Memory B cell (primary cell): ENCODE data around the gene ZCCHC18.
"Not testable (repeated sequence)": the region's sequence is repeated elsewhere in the genome, so short reads cannot be mapped to it uniquely, and the experiment has no call there.

ENCODE experiments used
- ATAC-seq: fragments of 150-1000 bp; cut with Tn5 transposase; 2 replicates; pipeline ENCODE4 v1.10.0; 2021; ENCODE audit warnings: low read depth, mild to moderate bottlenecking, moderate library complexity
- DNase-seq, 2 donors: peaks; one replicate each; pipeline ENCODE4 v3.0.0; 2022; ENCODE audit warnings: low spot score in 2 of 2
- H3K27ac Mint-ChIP-seq: one replicate; pipeline ENCODE4 v1.8.0; 2022; ENCODE audit warnings: mild to moderate bottlenecking, moderate library complexity, mixed read lengths
- H3K27me3 Mint-ChIP-seq: one replicate; pipeline ENCODE4 v1.8.0; 2022; ENCODE audit warnings: mixed read lengths
- H3K36me3 Mint-ChIP-seq: one replicate; pipeline ENCODE4 v1.8.0; 2022; ENCODE audit warnings: mild to moderate bottlenecking, mixed read lengths
- H3K4me1 Mint-ChIP-seq: one replicate; pipeline ENCODE4 v1.8.0; 2022; ENCODE audit warnings: mixed read lengths
- H3K4me3 Mint-ChIP-seq: one replicate; pipeline ENCODE4 v1.8.0; 2022; ENCODE audit warnings: mild to moderate bottlenecking, moderate library complexity, mixed read lengths
- H3K9me3 Mint-ChIP-seq: one replicate; pipeline ENCODE4 v1.8.0; 2022; ENCODE audit warnings: mixed read lengths

Gene ZCCHC18

GRCh38 chrX:104110491-104111240, 1.7 kb upstream of the ZCCHC18 start:
- DNase-seq, H3K36me3 Mint-ChIP-seq, ATAC-seq, H3K9me3 Mint-ChIP-seq, H3K27me3 Mint-ChIP-seq, H3K27ac Mint-ChIP-seq: not testable (repeated sequence)
- Mint-ChIP-seq H3K4me3 (peak overlapping the region; percentile 44), H3K4me1 (peaks cover 20% of the 10 kb centered on the region)

DNA sequence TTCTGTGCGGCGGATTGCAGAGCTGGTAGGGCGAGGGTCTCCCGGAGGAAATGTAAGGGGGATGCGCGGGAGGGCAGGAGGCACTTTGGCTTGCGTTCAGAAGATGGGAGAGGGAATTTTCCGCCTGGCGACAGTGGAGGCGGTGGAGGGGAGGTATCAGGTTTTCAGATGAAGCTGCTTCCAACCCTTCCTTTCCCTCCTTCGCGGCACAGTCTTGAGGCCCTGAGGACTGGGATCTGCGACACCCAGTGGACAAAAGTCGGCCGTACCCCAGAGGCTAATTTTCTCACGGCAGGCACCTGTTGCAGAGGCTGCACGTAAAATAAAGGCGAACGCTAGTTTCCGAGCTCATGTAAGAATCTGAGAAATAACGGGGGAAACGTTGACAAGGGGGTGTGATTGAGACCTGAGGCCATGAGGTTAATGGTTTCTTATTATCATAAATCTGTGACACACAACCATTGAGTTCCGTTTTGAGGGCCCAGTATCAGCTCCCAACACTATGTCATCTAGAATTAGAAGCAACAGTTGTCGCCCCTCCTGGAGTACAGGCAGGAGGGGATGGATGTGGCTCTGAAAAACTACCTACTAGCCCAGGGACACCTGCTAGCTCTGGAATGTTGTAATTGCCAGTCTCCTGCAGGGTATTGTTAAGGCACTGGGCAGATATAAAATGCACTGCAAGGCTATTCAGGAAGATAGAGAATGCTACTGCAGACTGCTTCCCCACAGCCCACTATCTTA, 1.1 kb downstream of the ZCCHC18 start:
- Mint-ChIP-seq H3K4me1 (peaks cover 25% of the 10 kb centered on the region), H3K27me3 (no peaks in the 10 kb centered on the region), H3K36me3 (peaks cover 1% of the 10 kb centered on the region), H3K4me3 (peak overlapping the region; percentile 96), H3K27ac (peak overlapping the region; percentile 85), H3K9me3 (no peaks in the 10 kb centered on the region)
- DNase-seq (peak in 1 of 2 donors; percentile 29), ATAC-seq (peak; percentile 77)

- ATAC-seq: no peak
- H3K9me3 Mint-ChIP-seq: no peaks in the 10 kb centered on the region
- peak overlapping the region; percentile 8 for H3K27ac Mint-ChIP-seq
- H3K4me1 Mint-ChIP-seq: peaks cover 27% of the 10 kb centered on the region
- peaks cover 2% of the 10 kb centered on the region for H3K36me3 Mint-ChIP-seq
- no peak overlapping the region for H3K4me3 Mint-ChIP-seq
- no peak for DNase-seq
- no peaks in the 10 kb centered on the region for H3K27me3 Mint-ChIP-seq
These were observed 5.4 kb downstream of the ZCCHC18 start for GRCh38 chrX:104117759-104118158.

- Mint-ChIP-seq H3K27ac (no peak overlapping the region), H3K4me3 (no peak overlapping the region)
These were observed 6.4 kb downstream of the ZCCHC18 start for GRCh38 chrX:104118765-104119164.

DNA sequence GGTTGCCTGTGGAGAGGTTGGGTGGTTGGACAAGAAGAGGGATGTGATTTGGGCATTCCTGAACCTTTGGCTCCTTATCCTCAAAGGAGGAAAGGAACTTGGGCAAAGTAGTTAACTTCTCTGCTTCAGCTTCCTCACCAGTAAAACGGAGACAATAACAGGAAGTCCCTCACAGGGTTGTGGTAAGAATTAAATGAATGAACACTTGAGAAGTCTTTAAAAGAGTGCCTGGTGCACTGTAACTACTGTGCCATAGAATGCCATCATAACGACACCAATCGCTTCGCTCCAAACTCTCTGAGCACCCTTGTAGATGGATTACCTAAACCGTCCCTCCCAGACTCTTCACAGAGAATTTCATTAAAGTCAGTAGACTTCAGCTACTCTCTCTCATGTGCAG, 10.5 kb downstream of the ZCCHC18 start:
- H3K27me3 Mint-ChIP-seq: no peaks in the 10 kb centered on the region
- H3K27ac Mint-ChIP-seq: peak overlapping the region; percentile 82
- ATAC-seq: peak; percentile 77
- DNase-seq: no peak
- H3K4me1 Mint-ChIP-seq: peaks cover 28% of the 10 kb centered on the region
- H3K9me3 Mint-ChIP-seq: no peaks in the 10 kb centered on the region
- peak overlapping the region; percentile 46 for H3K4me3 Mint-ChIP-seq
- H3K36me3 Mint-ChIP-seq: peaks cover 4% of the 10 kb centered on the region

More at GRCh38 chrX:104118765-104119164, 6.4 kb downstream of the ZCCHC18 start:
- Mint-ChIP-seq H3K27me3 (no peaks in the 10 kb centered on the region), H3K4me1 (peaks cover 29% of the 10 kb centered on the region), H3K9me3 (no peaks in the 10 kb centered on the region), H3K36me3 (peaks cover 2% of the 10 kb centered on the region)
- ATAC-seq: peak; percentile 38
- DNase-seq: no peak

- Mint-ChIP-seq H3K27ac (peak overlapping the region; percentile 72), H3K36me3 (peaks cover 12% of the 10 kb centered on the region), H3K9me3 (no peaks in the 10 kb centered on the region), H3K4me3 (no peak overlapping the region), H3K27me3 (no peaks in the 10 kb centered on the region), H3K4me1 (peaks cover 21% of the 10 kb centered on the region)
- ATAC-seq (no peak), DNase-seq (no peak)
These were observed 14.5 kb downstream of the ZCCHC18 start for GRCh38 chrX:104126856-104127255.

GRCh38 chrX:104130808-104131207, 18.5 kb downstream of the ZCCHC18 start:
- peaks cover 13% of the 10 kb centered on the region for H3K36me3 Mint-ChIP-seq
- H3K27ac Mint-ChIP-seq: no peak overlapping the region
- H3K27me3 Mint-ChIP-seq: no peaks in the 10 kb centered on the region
- H3K9me3 Mint-ChIP-seq: no peaks in the 10 kb centered on the region
- no peak for ATAC-seq
- H3K4me3 Mint-ChIP-seq: no peak overlapping the region
- peaks cover 20% of the 10 kb centered on the region for H3K4me1 Mint-ChIP-seq
- DNase-seq: no peak

DNA sequence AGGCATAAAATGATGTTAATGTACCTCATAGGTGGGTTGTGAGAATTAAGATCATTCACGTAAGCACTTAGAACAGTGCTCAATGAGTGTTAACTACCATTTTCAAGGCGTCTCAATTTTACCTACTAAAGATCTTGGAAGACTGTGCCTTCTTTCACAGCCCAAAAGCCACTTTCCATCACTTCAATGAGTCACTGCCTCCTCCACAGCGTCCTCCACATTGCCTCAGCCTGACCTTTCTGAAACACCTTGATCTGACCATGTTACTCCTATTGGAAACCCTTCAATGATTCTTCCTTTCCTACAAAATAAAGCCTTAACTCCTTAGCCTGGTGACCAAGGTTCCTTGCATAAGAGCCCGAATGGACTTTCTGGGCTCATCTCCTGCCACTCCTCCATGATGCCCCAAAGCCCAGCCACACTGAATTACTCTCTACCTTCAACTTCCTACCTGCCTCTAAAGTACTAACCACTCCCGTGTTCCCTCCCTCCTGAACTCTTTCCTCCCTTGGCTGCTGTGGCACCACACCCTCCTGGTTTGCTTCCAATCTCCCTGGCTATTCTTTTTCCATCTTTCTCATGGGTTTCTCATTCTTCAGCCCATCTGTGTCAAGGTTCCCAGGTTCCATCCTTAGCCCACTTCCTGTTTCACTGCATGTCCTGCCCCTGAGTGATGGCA, 22.4 kb downstream of the ZCCHC18 start:
- H3K27me3 Mint-ChIP-seq: no peaks in the 10 kb centered on the region
- H3K4me3 Mint-ChIP-seq: no peak overlapping the region
- peaks cover 15% of the 10 kb centered on the region for H3K4me1 Mint-ChIP-seq
- H3K27ac Mint-ChIP-seq: peak overlapping the region; percentile 9
- peaks cover 9% of the 10 kb centered on the region for H3K36me3 Mint-ChIP-seq
- ATAC-seq (no peak), DNase-seq (no peak)
- no peaks in the 10 kb centered on the region for H3K9me3 Mint-ChIP-seq

GRCh38 chrX:104135677-104136076, 23.4 kb downstream of the ZCCHC18 start:
- Mint-ChIP-seq H3K27me3 (no peaks in the 10 kb centered on the region), H3K4me3 (no peak overlapping the region), H3K27ac (no peak overlapping the region), H3K9me3 (no peaks in the 10 kb centered on the region), H3K4me1 (peaks cover 15% of the 10 kb centered on the region), H3K36me3 (peaks cover 6% of the 10 kb centered on the region)
- ATAC-seq: no peak
- DNase-seq: no peak

GRCh38 chrX:104136241-104137019, 24.1 kb downstream of the ZCCHC18 start:
- H3K27me3 Mint-ChIP-seq: no peaks in the 10 kb centered on the region
- H3K9me3 Mint-ChIP-seq: no peaks in the 10 kb centered on the region
- no peak overlapping the region for H3K4me3 Mint-ChIP-seq
- H3K36me3 Mint-ChIP-seq: peaks cover 5% of the 10 kb centered on the region
- no peak overlapping the region for H3K27ac Mint-ChIP-seq
- ATAC-seq: peak; percentile 68
- peaks cover 15% of the 10 kb centered on the region for H3K4me1 Mint-ChIP-seq
- DNase-seq: peak; percentile 45 to 49

DNA sequence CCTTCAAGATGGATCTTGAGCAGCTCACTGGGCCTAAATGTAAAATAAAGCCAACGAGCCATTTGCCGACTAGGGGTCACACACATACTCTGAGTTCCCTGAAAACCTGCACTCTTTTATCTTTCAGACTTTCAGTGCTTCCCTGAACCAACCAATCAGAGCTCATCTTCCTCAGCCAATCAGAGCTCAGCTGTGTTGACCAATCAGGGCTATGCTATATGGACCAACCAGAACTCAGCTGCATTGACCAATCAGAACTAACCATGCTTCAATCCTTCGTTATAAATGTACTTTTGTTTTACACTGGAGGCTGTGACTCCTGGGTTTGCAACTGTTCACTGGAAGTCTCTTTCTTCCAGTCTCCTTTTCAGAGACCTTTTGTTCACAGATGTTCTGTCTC, 25.2 kb downstream of the ZCCHC18 start:
- Mint-ChIP-seq H3K9me3 (no peaks in the 10 kb centered on the region), H3K4me1 (peaks cover 15% of the 10 kb centered on the region), H3K36me3 (peaks cover 2% of the 10 kb centered on the region), H3K27ac (no peak overlapping the region), H3K27me3 (no peaks in the 10 kb centered on the region), H3K4me3 (no peak overlapping the region)
- DNase-seq (no peak), ATAC-seq (peak; percentile 38)

DNA sequence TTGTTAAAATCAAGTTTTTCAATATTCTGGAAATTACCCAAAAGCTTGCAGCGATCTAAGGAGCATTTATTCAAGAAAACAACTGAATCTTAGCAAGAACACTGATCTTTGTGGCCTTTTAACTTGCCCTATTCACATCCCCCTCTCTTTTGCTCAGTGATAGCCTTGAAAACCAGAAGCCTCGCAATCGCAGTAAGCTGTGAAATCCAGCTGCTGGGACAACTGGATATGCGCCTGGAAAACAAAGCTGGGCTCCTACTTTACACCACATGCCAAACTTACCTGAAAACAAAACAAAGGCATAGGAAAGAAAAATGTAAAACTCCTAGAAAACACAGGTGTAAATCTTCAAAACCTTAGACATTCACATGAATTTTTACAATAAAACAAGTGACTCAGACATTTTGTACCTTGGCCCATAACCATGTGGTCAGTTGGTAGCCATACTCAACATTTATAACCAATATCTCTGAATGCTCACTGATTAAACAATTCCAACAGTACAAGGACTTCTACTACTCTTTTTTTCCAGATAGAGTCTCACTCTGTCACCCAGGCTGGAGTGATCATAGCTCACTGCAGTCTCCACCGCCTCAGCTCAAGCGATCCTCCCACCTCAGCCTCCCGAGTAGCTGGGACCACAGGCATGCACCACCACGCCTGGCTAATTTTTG, 28.9 kb downstream of the ZCCHC18 start:
- Mint-ChIP-seq H3K27me3 (no peaks in the 10 kb centered on the region), H3K4me3 (no peak overlapping the region), H3K36me3 (peaks cover 5% of the 10 kb centered on the region), H3K9me3 (no peaks in the 10 kb centered on the region), H3K27ac (no peak overlapping the region), H3K4me1 (peaks cover 14% of the 10 kb centered on the region)
- no peak for DNase-seq
- no peak for ATAC-seq

DNA sequence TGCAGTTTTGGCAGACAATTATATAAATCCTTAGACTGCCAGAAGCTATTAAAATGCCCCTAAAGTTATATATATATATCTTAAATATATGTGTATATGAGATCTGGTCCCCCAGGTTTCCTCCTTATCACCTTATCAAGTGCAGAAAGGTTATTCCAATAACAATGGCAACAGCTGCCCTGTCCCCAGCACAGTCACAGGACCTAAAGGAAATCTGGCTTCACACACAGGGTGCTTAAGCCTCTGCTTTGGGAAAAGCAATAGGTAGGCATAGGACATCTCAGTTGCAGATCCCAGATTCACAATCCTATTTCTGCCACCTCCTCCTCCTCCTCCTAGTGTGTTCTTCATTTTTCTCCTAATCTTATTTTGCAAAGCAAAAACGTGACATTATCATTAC, 38.7 kb downstream of the ZCCHC18 start:
- H3K4me1 Mint-ChIP-seq: peaks cover 17% of the 10 kb centered on the region
- H3K27me3 Mint-ChIP-seq: no peaks in the 10 kb centered on the region
- ATAC-seq (no peak), DNase-seq (no peak)
- no peaks in the 10 kb centered on the region for H3K9me3 Mint-ChIP-seq
- H3K36me3 Mint-ChIP-seq: peaks cover 5% of the 10 kb centered on the region
- H3K4me3 Mint-ChIP-seq: no peak overlapping the region
- H3K27ac Mint-ChIP-seq: peak overlapping the region; percentile 15
